Activated T-helper 17 cell treated with anti-CD3 and anti-CD28 coated beads, Interleukin-2, amount 50 U/mL, for 72 hours (primary cell): ENCODE results near the gene ZBTB7B. TPM values are rescaled to one million over a fixed set of nuclear protein-coding genes. Genes with fewer than 3 reads are reported as not detected.

Source experiments
- ATAC-seq: fragments of 150-1000 bp; cut with Tn5 transposase; replicated peaks from 2 replicates; pipeline ENCODE4 v1.10.0; 2021; ENCODE audit warnings: mild to moderate bottlenecking, moderate library complexity
- H3K27ac Mint-ChIP-seq: one replicate; pipeline ENCODE4 v1.8.0; 2022; ENCODE audit warnings: mixed read lengths
- H3K27me3 Mint-ChIP-seq: one replicate; pipeline ENCODE4 v1.8.0; 2022; ENCODE audit warnings: mixed read lengths
- H3K36me3 Mint-ChIP-seq: one replicate; pipeline ENCODE4 v1.8.0; 2022; ENCODE audit warnings: low read depth, mild to moderate bottlenecking, mixed read lengths
- H3K4me1 Mint-ChIP-seq: one replicate; pipeline ENCODE4 v1.8.0; 2022; ENCODE audit warnings: mixed read lengths
- H3K4me3 Mint-ChIP-seq: one replicate; pipeline ENCODE4 v1.8.0; 2022; ENCODE audit warnings: mild to moderate bottlenecking, mixed read lengths
- H3K9me3 Mint-ChIP-seq: one replicate; pipeline ENCODE4 v1.8.0; 2022; ENCODE audit warnings: mixed read lengths
- total RNA-seq, 2 donors: library from RNA; stranded (reverse); gene quantifications; one replicate each; pipeline ENCODE4 v1.2.3, GENCODE V29; 2022

ZBTB7B gene
- total RNA-seq = 100 to 1,000 TPM in 1 of 2 donors, 10 to 100 TPM in 1; 94.5 to 140 TPM

- Mint-ChIP-seq H3K4me1 (peaks cover 31% of the 10 kb centered on the region), H3K9me3 (no peaks in the 10 kb centered on the region), H3K27me3 (no peaks in the 10 kb centered on the region), H3K4me3 (peak within 1 kb of the TSS; percentile 91), H3K36me3 (peaks cover 42% of the 10 kb centered on the region), H3K27ac (peak within 1 kb of the TSS; percentile 95)
- peak; percentile 1 for ATAC-seq
Observed at GRCh38 chr1:155002464-155003226, at the start of gene ZBTB7B. Gene ZBTB7B (plus strand): TSS chr1:155002802. CDS start chr1:155014661, 11,859 bp downstream.

DNA sequence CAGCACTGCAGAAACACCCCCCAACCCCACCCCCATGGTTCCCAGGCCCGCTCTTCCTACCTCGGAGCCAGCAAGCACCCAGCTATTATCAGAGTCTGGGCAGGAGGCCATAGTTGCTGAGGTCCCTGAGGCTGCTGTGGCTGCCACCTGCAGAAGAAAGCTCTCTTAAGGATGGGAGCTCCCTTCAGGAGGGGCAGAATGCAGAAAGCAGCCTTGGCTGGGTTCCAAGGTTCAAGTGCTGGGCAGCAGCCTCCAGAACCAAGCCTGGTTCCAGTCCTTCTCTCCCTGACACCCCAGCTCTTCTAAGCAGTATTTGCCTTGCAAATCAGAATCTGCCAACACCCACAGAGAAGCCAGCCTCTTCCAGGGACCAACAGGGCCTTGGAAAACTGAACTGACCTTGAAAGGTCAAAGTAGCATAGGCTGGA, 49.0 kb upstream of the ZBTB7B start:
- H3K27me3 Mint-ChIP-seq = no peaks in the 10 kb centered on the region
- no peaks in the 10 kb centered on the region for H3K9me3 Mint-ChIP-seq
- peak overlapping the region; percentile 100 for H3K27ac Mint-ChIP-seq
- H3K36me3 Mint-ChIP-seq = peaks cover 84% of the 10 kb centered on the region
- ATAC-seq = no peak
- peaks cover 54% of the 10 kb centered on the region for H3K4me1 Mint-ChIP-seq
- peak overlapping the region; percentile 99 for H3K4me3 Mint-ChIP-seq

- Mint-ChIP-seq H3K27me3 (no peaks in the 10 kb centered on the region), H3K36me3 (peaks cover 84% of the 10 kb centered on the region), H3K27ac (peak overlapping the region; percentile 100), H3K9me3 (no peaks in the 10 kb centered on the region), H3K4me3 (peak overlapping the region; percentile 99), H3K4me1 (peaks cover 49% of the 10 kb centered on the region)
- no peak for ATAC-seq
Observed at GRCh38 chr1:154954541-154954940, 48.1 kb upstream of the ZBTB7B start.

- peak overlapping the region; percentile 99 for H3K4me3 Mint-ChIP-seq
- peaks cover 49% of the 10 kb centered on the region for H3K4me1 Mint-ChIP-seq
- peak; percentile 87 for ATAC-seq
- peaks cover 88% of the 10 kb centered on the region for H3K36me3 Mint-ChIP-seq
- H3K27me3 Mint-ChIP-seq = no peaks in the 10 kb centered on the region
- peak overlapping the region; percentile 100 for H3K27ac Mint-ChIP-seq
- H3K9me3 Mint-ChIP-seq = no peaks in the 10 kb centered on the region
Observed at GRCh38 chr1:154955039-154955717, 47.4 kb upstream of the ZBTB7B start.

DNA sequence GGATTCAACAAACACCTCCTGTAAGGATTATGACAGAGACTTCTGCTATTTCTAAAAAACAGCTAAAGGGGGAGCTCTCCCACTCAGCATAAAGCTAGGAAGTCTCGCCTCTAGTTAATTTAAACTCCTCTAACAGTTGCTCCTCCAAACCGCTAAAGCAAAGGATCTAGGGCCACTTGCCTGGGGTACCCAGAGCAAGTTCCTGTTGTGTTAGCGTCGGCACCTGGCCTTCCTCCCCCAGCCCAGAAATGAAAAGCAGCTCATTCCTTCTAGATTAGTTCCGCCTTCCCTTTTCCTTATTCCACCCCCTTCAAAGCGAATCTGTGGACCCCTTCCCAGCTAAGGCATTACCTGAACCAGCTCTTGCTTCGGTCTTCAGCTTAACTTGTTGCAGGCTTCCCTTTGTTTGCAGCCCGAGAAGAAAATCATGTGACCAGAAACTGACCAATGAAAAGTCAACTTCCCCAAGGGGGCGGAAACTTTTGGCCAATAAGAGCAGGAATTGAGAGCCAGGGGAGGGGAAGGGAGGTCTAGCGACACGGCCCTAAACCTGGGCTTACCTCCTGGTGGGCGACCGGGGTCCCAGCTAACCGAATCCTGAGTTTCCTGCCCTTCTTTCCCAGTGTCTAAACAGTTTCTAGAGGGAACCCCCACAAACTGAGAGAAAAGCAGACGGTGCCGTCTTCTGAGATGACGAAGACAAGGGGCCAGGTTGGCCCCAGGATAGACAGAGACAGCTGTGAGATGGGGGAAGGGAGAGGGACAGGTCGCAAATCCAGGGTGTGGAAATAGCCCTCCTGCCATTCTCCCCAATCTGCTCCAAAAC, 46.7 kb upstream of the ZBTB7B start, which contains the start of gene PBXIP1:
Gene PBXIP1, minus strand, starts transcription at position 382 of the 826 bp plus-strand sequence. CDS start 2,378 bp downstream, outside the sequence.
- ATAC-seq = peak; percentile 55
- H3K27ac Mint-ChIP-seq = peak within 1 kb of the TSS; percentile 100
- H3K27me3 Mint-ChIP-seq = no peaks in the 10 kb centered on the region
- peaks cover 42% of the 10 kb centered on the region for H3K4me1 Mint-ChIP-seq
- H3K36me3 Mint-ChIP-seq = peaks cover 88% of the 10 kb centered on the region
- H3K9me3 Mint-ChIP-seq = no peaks in the 10 kb centered on the region
- H3K4me3 Mint-ChIP-seq = peak within 1 kb of the TSS; percentile 99

DNA sequence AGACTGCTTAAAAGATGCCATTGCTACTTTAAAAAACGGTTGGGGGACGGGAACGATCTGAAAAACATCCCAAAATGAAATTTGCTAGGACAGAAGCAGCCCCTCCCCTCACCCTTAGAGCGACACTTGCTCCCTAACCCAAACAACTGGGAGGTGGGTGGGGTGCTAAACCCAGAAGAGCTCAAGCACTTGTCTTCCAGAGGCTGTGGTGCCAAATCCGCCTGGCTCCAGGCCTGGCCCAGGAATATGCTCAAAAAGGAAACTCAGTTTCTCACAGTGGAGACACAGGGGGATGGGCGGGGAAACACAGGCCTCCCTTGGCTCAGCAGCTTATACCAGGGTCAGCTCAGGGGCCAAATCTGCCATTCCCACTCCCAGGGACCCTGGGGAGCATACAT, 46.1 kb upstream of the ZBTB7B start:
- Mint-ChIP-seq H3K9me3 (no peaks in the 10 kb centered on the region), H3K4me3 (peak overlapping the region; percentile 99), H3K27me3 (no peaks in the 10 kb centered on the region), H3K27ac (peak overlapping the region; percentile 100), H3K4me1 (peaks cover 41% of the 10 kb centered on the region), H3K36me3 (peaks cover 87% of the 10 kb centered on the region)
- ATAC-seq = no peak

DNA sequence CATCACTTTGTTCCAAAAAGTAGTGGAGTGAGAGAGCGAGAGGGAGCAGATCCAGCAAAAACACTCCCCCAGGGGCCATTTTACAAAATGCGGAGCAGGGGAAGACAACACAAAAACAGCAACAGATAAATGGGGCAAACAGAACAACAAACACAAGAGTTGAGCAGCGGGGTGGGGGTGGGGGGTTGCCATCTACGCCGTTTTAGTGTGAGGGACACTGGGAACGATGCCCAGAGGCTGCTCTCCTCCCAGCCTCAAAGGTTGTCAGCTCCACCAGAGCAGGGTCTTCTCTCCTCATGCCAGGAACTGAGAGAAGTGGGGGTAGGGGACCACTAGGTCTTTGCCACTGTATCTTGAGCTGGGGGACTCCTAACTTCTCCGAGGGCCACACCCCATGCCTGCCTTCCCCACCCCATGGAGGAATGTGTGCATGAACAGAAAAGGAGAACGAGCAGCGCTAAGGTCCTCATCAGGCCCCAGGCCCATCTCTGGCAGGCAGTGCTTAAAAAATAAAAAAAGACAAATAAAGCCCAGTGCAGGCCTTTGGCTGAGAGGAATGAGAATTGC, 45.4 kb upstream of the ZBTB7B start:
- peak overlapping the region; percentile 99 for H3K4me3 Mint-ChIP-seq

DNA sequence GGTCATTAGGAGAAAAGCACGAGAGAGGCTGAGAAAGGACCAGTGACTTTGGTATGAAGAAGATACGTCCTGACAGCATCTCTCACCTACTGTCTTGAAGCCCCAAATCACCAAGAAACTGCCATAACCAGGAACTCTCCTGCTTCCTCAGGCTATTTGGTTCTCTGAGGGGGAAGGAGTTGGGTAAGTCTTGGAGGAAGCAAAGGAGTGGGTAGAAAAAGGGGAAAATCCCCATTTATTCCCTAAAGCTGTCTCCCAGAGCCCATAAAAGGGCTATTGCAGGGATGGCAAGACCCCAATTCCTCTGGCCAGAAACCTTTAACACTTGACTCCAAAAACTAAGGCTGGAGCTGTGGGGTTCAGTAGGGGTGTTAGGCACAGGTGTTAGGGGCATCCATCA, 44.6 kb upstream of the ZBTB7B start:
- Mint-ChIP-seq H3K9me3 (no peaks in the 10 kb centered on the region), H3K27me3 (no peaks in the 10 kb centered on the region), H3K4me1 (peaks cover 28% of the 10 kb centered on the region), H3K4me3 (peak overlapping the region; percentile 19), H3K27ac (peak overlapping the region; percentile 70), H3K36me3 (peaks cover 84% of the 10 kb centered on the region)
- ATAC-seq = no peak

More for the DNA sequence above, 45.4 kb upstream of the ZBTB7B start:
- Mint-ChIP-seq H3K4me1 (peaks cover 37% of the 10 kb centered on the region), H3K27ac (peak overlapping the region; percentile 100), H3K27me3 (no peaks in the 10 kb centered on the region), H3K36me3 (peaks cover 84% of the 10 kb centered on the region), H3K9me3 (no peaks in the 10 kb centered on the region)
- ATAC-seq = no peak

- Mint-ChIP-seq H3K9me3 (no peaks in the 10 kb centered on the region), H3K27ac (peak overlapping the region; percentile 70), H3K4me3 (peak overlapping the region; percentile 95), H3K4me1 (peaks cover 24% of the 10 kb centered on the region), H3K27me3 (no peaks in the 10 kb centered on the region), H3K36me3 (peaks cover 87% of the 10 kb centered on the region)
- ATAC-seq = no peak
Observed at GRCh38 chr1:154958681-154959425, 43.7 kb upstream of the ZBTB7B start.

DNA sequence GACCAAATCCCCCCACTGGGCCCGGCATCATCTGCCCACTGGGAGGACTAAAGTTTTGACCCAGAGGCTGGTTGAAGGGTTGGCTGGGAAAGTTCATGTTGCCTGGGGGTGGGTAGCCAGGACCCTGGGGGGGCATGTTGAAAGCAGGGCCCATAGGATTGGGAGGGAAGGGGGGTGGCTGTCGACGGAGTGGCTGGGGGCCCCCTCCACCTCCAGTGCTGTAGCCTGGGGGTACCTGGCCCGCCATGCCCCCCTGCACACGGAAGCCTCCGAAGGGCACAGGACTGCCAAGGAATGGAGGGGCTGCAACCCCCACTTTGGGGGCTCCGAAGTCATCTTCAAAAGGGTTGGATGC, 43.2 kb upstream of the ZBTB7B start:
- Mint-ChIP-seq H3K36me3 (peaks cover 92% of the 10 kb centered on the region), H3K27ac (peak overlapping the region; percentile 88), H3K9me3 (no peaks in the 10 kb centered on the region), H3K27me3 (no peaks in the 10 kb centered on the region), H3K4me1 (peaks cover 21% of the 10 kb centered on the region), H3K4me3 (peak overlapping the region; percentile 95)
- no peak for ATAC-seq

DNA sequence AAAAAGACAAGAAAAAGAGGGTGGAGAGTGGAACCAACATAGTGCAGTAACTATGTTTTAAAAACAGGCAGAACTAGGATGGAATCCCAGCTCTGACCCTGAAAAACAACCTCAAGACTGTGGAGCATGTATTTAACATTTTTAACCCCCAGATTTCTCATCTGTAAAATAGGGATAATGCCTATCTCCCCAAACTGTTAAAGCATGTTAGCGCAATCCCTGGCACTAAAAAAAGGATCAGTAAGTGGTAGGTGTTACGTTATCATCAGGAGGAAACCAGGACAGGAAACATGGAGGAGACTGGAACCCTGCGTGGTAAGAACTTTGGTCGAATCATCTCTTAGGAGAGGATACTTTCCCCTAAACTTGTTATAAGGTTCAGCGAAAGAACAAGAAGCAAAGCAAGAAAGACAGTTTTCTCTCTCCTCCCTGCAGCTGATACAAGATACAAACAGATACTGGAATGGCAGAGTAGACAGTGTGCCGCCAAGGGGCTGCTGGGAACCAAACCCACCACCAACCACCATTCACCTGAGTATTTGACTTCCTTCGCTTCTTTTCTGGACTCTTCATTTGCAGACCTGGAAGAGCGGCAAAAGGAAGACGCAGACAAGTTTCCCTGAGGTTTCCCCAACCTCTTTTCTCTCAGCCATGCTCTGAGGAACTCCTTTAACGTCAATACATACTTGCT, 42.0 kb upstream of the ZBTB7B start:
- peaks cover 18% of the 10 kb centered on the region for H3K4me1 Mint-ChIP-seq
- H3K9me3 Mint-ChIP-seq = no peaks in the 10 kb centered on the region
- no peak for ATAC-seq
- H3K4me3 Mint-ChIP-seq = peak overlapping the region; percentile 95
- H3K27ac Mint-ChIP-seq = peak overlapping the region; percentile 88
- peaks cover 93% of the 10 kb centered on the region for H3K36me3 Mint-ChIP-seq
- H3K27me3 Mint-ChIP-seq = no peaks in the 10 kb centered on the region

GRCh38 chr1:154961207-154962155, 41.1 kb upstream of the ZBTB7B start, which contains the start of gene PYGO2:
Gene PYGO2 (minus strand): TSS chr1:154961782. CDS start chr1:154961576, 206 bp downstream.
- Mint-ChIP-seq H3K27ac (peak within 1 kb of the TSS; percentile 88), H3K9me3 (no peaks in the 10 kb centered on the region), H3K27me3 (no peaks in the 10 kb centered on the region), H3K4me3 (peak within 1 kb of the TSS; percentile 95), H3K4me1 (peaks cover 10% of the 10 kb centered on the region), H3K36me3 (peaks cover 93% of the 10 kb centered on the region)
- peak; percentile 90 for ATAC-seq
